Gastroesophageal sphincter (tissue), 4 donors: ENCODE results near the gene SUGCT. TPM values are rescaled to one million over a fixed set of nuclear protein-coding genes. Genes with fewer than 3 reads are reported as not detected.

Experiments
- ATAC-seq: fragments of 150-250 bp; one replicate; pipeline ENCODE4 v1.9.1; 2016; ENCODE audit warnings: mild to moderate bottlenecking, moderate library complexity
- H3K27ac ChIP-seq, 4 donors: fragments of 200-600 bp; sonication (generic) in 3 of 4; 1 replicate in 3 of 4; 2 replicates in 1 of 4; pipeline ENCODE4 v1.5.1; 2016 to 2019
- H3K27me3 ChIP-seq: fragments of 200-600 bp; sonication (generic); one replicate; pipeline ENCODE4 v1.5.1; 2019
- H3K36me3 ChIP-seq, 2 donors: fragments of 200-600 bp; sonication (generic); one replicate each; pipeline ENCODE4 v1.5.1; 2019; ENCODE audit warnings: control low read depth in 1 of 2
- H3K4me1 ChIP-seq, 3 donors: fragments of 200-600 bp; sonication (generic); 1 replicate in 2 of 3; 2 replicates in 1 of 3; pipeline ENCODE4 v1.5.1; 2016 to 2019; ENCODE audit warnings: control low read depth in 2 of 3
- H3K4me3 ChIP-seq, 2 donors: fragments of 200-600 bp; sonication (generic); one replicate each; pipeline ENCODE4 v1.5.1; 2019; ENCODE audit warnings: mild to moderate bottlenecking in 1 of 2, moderate library complexity in 1 of 2
- H3K9me3 ChIP-seq, 3 donors: fragments of 200-600 bp; sonication (generic); one replicate each; pipeline ENCODE4 v1.5.1; 2017 to 2019; ENCODE audit warnings: control low read depth in 2 of 3
- CTCF ChIP-seq, 4 experiments: fragments of 200-600 bp in 2 of 4; fragments of 450-650 bp in 2 of 4; sonication (generic) in 1 of 4; IDR thresholded peaks; one replicate each; pipeline ENCODE4 v1.5.1; 2017 to 2019; ENCODE audit warnings: antibody characterized with exemption in 4 of 4, mild to moderate bottlenecking in 2 of 4, moderate library complexity in 2 of 4
- EP300 ChIP-seq: sonication (generic); formaldehyde crosslinking; IDR thresholded peaks from one replicate; pipeline ENCODE4 v1.6.1; 2017; ENCODE audit warnings: antibody characterized with exemption, mild to moderate bottlenecking
- POLR2A ChIP-seq, 2 donors: fragments of 450-650 bp; IDR thresholded peaks; one replicate each; pipeline ENCODE4 v1.6.1; 2017; ENCODE audit warnings: antibody characterized with exemption in 2 of 2, mild to moderate bottlenecking in 2 of 2, moderate library complexity in 1 of 2
- POLR2AphosphoS5 ChIP-seq: sonication (generic); formaldehyde crosslinking; IDR thresholded peaks from one replicate; pipeline ENCODE4 v1.6.1; 2017; ENCODE audit warnings: antibody characterized with exemption
- WGBS, 2 donors: methylation state at CpG; one replicate each; pipeline ENCODE4 v1.1.5; 2018; ENCODE audit warnings: low coverage in 1 of 2; 5-methylcytosine and 5-hydroxymethylcytosine counted together
- total RNA-seq, 4 donors: library from RNA; depleted of rRNA; stranded (reverse); fragments of >200 nt; gene quantifications; one replicate each; pipeline ENCODE4 v1.1.0, GENCODE V29; 2016

The SUGCT gene
- total RNA-seq, 4 donors from 2014 or later, result 1.2 to 17.3 (median 10.8) TPM

DNA sequence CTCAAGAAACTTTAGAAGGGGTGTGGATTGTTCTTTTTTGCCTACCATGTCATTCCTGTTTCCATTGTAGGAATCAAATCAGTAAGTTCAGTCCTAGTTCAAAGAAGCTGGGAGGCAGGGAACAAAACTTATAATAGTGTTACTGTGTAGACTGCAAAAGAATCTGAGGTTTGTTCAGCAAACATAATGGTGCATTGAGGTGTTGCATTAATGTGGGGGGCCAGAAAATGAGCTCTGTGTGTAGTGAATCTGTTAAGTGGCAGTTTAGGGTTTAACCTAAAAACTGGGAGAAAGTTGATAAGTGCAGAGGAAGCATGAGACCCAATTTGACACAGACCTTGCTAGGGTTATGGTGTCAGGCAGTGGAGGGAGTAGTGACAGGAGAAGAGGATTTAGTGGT is 197.7 kb downstream of the SUGCT start:
- no peak for TF ChIP-seq CTCF (IDR thresholded peaks at IDR 0.05)
- TF ChIP-seq POLR2AphosphoS5, result no peak
- no peak for TF ChIP-seq POLR2A (IDR thresholded peaks at IDR 0.05)
- no peak for TF ChIP-seq EP300
- ATAC-seq, result no peak
- H3K36me3 ChIP-seq, result no peaks in the 10 kb centered on the region
- H3K27ac ChIP-seq, result no peak overlapping the region
- peaks cover 0 to 7% (median 0%) of the 10 kb centered on the region in 3 donors for H3K9me3 ChIP-seq
- H3K4me3 ChIP-seq, result no peak overlapping the region
- no peaks in the 10 kb centered on the region for H3K27me3 ChIP-seq
- peaks cover 4 to 23% (median 5%) of the 10 kb centered on the region in 3 donors for H3K4me1 ChIP-seq

- no peak overlapping the region for H3K27ac ChIP-seq
- no peaks in the 10 kb centered on the region for H3K27me3 ChIP-seq
- ATAC-seq, result no peak
- H3K36me3 ChIP-seq, result no peaks in the 10 kb centered on the region
- H3K9me3 ChIP-seq, result peaks cover 0 to 16% (median 0%) of the 10 kb centered on the region in 3 donors
- no peaks in the 10 kb centered on the region for H3K4me1 ChIP-seq
- H3K4me3 ChIP-seq, result no peak overlapping the region
- TF ChIP-seq POLR2AphosphoS5 (no peak), CTCF (IDR thresholded peaks at IDR 0.05) (no peak), POLR2A (IDR thresholded peaks at IDR 0.05) (no peak), EP300 (no peak)
Observed at GRCh38 chr7:40341836-40342235, 207.0 kb downstream of the SUGCT start.

GRCh38 chr7:40346554-40346953 is 211.7 kb downstream of the SUGCT start:
- Histone ChIP-seq H3K27me3 (no peaks in the 10 kb centered on the region), H3K27ac (no peak overlapping the region), H3K4me1 (no peaks in the 10 kb centered on the region), H3K9me3 (no peaks in the 10 kb centered on the region), H3K4me3 (no peak overlapping the region), H3K36me3 (no peaks in the 10 kb centered on the region)
- TF ChIP-seq EP300 (no peak), POLR2AphosphoS5 (no peak), CTCF (IDR thresholded peaks at IDR 0.05) (no peak), POLR2A (IDR thresholded peaks at IDR 0.05) (no peak)
- no peak for ATAC-seq
- 83 to 91% methylated on average over 5 of the region's 5 CpGs for WGBS, 2 donors

- ATAC-seq, result no peak
- no peak overlapping the region for H3K27ac ChIP-seq
- no peak for TF ChIP-seq POLR2AphosphoS5
- no peak for TF ChIP-seq POLR2A (IDR thresholded peaks at IDR 0.05)
- TF ChIP-seq CTCF (IDR thresholded peaks at IDR 0.05), result no peak
- TF ChIP-seq EP300, result no peak
- no peak overlapping the region for H3K4me3 ChIP-seq
- WGBS, 2 donors, result 97 to 100% methylated on average over 3 to 6 of the region's 7 CpGs
- no peaks in the 10 kb centered on the region for H3K36me3 ChIP-seq
- H3K4me1 ChIP-seq, result no peaks in the 10 kb centered on the region
- H3K9me3 ChIP-seq, result no peaks in the 10 kb centered on the region
- no peaks in the 10 kb centered on the region for H3K27me3 ChIP-seq
Observed at GRCh38 chr7:40348126-40348728, 213.4 kb downstream of the SUGCT start.

DNA sequence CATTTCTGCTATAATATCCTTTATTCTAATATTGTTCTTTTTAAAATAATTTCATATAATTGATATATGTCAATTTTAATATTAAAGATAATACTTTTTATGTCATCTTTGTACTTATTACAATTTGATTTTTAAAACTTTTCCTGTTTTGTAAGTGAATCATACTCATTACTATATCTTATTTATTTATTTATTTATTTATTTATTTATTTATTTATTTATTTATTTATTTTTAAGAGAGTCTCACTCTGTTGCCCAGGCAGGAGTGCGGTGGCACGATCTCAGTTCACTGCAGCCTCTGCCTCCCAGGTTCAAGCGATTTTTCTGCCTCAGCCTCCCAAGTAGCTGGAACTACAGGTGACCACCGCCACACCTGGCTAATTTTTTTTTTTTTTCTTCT is 215.3 kb downstream of the SUGCT start:
- Histone ChIP-seq H3K4me1 (no peaks in the 10 kb centered on the region), H3K27ac (no peak overlapping the region), H3K9me3 (no peaks in the 10 kb centered on the region), H3K36me3 (no peaks in the 10 kb centered on the region), H3K4me3 (no peak overlapping the region), H3K27me3 (no peaks in the 10 kb centered on the region)
- 90% methylated on average over 3 of the region's 4 CpGs; no CpG with 5 or more reads in 1 of the 2 donors for WGBS, 2 donors
- TF ChIP-seq POLR2AphosphoS5 (no peak), CTCF (IDR thresholded peaks at IDR 0.05) (no peak), EP300 (no peak), POLR2A (IDR thresholded peaks at IDR 0.05) (no peak)
- no peak for ATAC-seq
